Gastroesophageal sphincter (tissue), 4 donors: Measurements from ENCODE around the gene INTU. TPM values are rescaled to one million over a fixed set of nuclear protein-coding genes. Genes with fewer than 3 reads are reported as not detected.

Experiments
- ATAC-seq: fragments of 150-250 bp; one replicate; pipeline ENCODE4 v1.9.1; 2016; ENCODE audit warnings: mild to moderate bottlenecking, moderate library complexity
- H3K27ac ChIP-seq, 4 donors: fragments of 200-600 bp; sonication (generic) in 3 of 4; 1 replicate in 3 of 4; 2 replicates in 1 of 4; pipeline ENCODE4 v1.5.1; 2016 to 2019
- H3K27me3 ChIP-seq: fragments of 200-600 bp; sonication (generic); one replicate; pipeline ENCODE4 v1.5.1; 2019
- H3K36me3 ChIP-seq, 2 donors: fragments of 200-600 bp; sonication (generic); one replicate each; pipeline ENCODE4 v1.5.1; 2019; ENCODE audit warnings: control low read depth in 1 of 2
- H3K4me1 ChIP-seq, 3 donors: fragments of 200-600 bp; sonication (generic); 1 replicate in 2 of 3; 2 replicates in 1 of 3; pipeline ENCODE4 v1.5.1; 2016 to 2019; ENCODE audit warnings: control low read depth in 2 of 3
- H3K4me3 ChIP-seq, 2 donors: fragments of 200-600 bp; sonication (generic); one replicate each; pipeline ENCODE4 v1.5.1; 2019; ENCODE audit warnings: mild to moderate bottlenecking in 1 of 2, moderate library complexity in 1 of 2
- H3K9me3 ChIP-seq, 3 donors: fragments of 200-600 bp; sonication (generic); one replicate each; pipeline ENCODE4 v1.5.1; 2017 to 2019; ENCODE audit warnings: control low read depth in 2 of 3
- EP300 ChIP-seq: sonication (generic); formaldehyde crosslinking; IDR thresholded peaks from one replicate; pipeline ENCODE4 v1.6.1; 2017; ENCODE audit warnings: antibody characterized with exemption, mild to moderate bottlenecking
- POLR2A ChIP-seq, 2 donors: fragments of 450-650 bp; IDR thresholded peaks; one replicate each; pipeline ENCODE4 v1.6.1; 2017; ENCODE audit warnings: antibody characterized with exemption in 2 of 2, mild to moderate bottlenecking in 2 of 2, moderate library complexity in 1 of 2
- POLR2AphosphoS5 ChIP-seq: sonication (generic); formaldehyde crosslinking; IDR thresholded peaks from one replicate; pipeline ENCODE4 v1.6.1; 2017; ENCODE audit warnings: antibody characterized with exemption
- WGBS, 2 donors: methylation state at CpG; one replicate each; pipeline ENCODE4 v1.1.5; 2018; ENCODE audit warnings: low coverage in 1 of 2; 5-methylcytosine and 5-hydroxymethylcytosine counted together
- total RNA-seq, 4 donors: library from RNA; depleted of rRNA; stranded (reverse); fragments of >200 nt; gene quantifications; one replicate each; pipeline ENCODE4 v1.1.0, GENCODE V29; 2016
- TF ChIP-seq, protein P1 (sequence below), 4 experiments: fragments of 200-600 bp in 2 of 4; fragments of 450-650 bp in 2 of 4; sonication (generic) in 1 of 4; IDR thresholded peaks; one replicate each; pipeline ENCODE4 v1.5.1; 2017 to 2019; ENCODE audit warnings: antibody characterized with exemption in 4 of 4, mild to moderate bottlenecking in 2 of 4, moderate library complexity in 2 of 4

The INTU gene
- total RNA-seq, 4 donors from 2014 or later = 4.5 to 21.8 (median 14.3) TPM

DNA sequence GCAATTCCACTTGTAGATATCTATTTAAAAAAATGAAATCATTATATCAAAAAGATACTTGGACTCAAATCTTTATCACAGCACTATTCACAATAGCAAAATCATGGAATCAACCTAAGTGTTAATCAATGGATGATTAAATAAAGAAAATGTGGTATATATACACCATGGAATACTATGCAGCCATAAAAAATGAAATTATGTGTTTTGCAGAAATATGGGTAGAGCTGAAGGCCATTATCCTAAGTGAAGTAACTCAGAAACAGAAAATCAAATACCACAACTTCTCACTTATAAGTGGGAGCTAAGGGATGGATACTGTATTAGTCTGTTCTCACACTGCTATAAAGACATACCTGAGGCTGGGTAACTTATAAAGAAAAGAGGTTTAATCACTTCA is 14.3 kb upstream of the INTU start:
- H3K4me1 ChIP-seq = peaks cover 0 to 11% (median 0%) of the 10 kb centered on the region in 3 donors
- peaks cover 13% of the 10 kb centered on the region for H3K27me3 ChIP-seq
- no peak overlapping the region for H3K4me3 ChIP-seq
- no peaks in the 10 kb centered on the region for H3K36me3 ChIP-seq
- TF ChIP-seq POLR2A (IDR thresholded peaks at IDR 0.05) (no peak), POLR2AphosphoS5 (no peak), EP300 (no peak)
- TF ChIP-seq, protein P1, sequence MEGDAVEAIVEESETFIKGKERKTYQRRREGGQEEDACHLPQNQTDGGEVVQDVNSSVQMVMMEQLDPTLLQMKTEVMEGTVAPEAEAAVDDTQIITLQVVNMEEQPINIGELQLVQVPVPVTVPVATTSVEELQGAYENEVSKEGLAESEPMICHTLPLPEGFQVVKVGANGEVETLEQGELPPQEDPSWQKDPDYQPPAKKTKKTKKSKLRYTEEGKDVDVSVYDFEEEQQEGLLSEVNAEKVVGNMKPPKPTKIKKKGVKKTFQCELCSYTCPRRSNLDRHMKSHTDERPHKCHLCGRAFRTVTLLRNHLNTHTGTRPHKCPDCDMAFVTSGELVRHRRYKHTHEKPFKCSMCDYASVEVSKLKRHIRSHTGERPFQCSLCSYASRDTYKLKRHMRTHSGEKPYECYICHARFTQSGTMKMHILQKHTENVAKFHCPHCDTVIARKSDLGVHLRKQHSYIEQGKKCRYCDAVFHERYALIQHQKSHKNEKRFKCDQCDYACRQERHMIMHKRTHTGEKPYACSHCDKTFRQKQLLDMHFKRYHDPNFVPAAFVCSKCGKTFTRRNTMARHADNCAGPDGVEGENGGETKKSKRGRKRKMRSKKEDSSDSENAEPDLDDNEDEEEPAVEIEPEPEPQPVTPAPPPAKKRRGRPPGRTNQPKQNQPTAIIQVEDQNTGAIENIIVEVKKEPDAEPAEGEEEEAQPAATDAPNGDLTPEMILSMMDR (IDR thresholded peaks at IDR 0.05) = no peak
- ATAC-seq = no peak
- no peak overlapping the region for H3K27ac ChIP-seq
- H3K9me3 ChIP-seq = no peaks in the 10 kb centered on the region

DNA sequence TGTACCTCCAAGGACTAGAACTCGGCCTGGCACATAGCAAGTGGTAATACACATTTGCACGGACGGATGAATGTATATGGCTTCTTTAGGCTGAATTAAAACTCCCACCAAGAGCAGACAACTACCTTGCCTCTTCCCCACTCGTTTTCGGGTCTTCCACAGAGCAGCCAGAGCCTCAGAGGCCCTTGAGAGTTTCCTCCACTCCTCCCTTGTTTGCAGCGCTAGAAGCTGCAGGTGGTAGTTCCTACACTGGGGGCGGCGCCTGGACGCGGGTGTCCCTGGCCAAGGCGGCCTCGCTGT is 10.2 kb upstream of the INTU start:
- TF ChIP-seq POLR2AphosphoS5 (no peak), EP300 (no peak), POLR2A (IDR thresholded peaks at IDR 0.05) (no peak)
- TF ChIP-seq, protein P1 (IDR thresholded peaks at IDR 0.05) = no peak
- Histone ChIP-seq H3K4me3 (peak overlapping the region; percentile 64 to 65), H3K9me3 (no peaks in the 10 kb centered on the region), H3K4me1 (peaks cover 0 to 13% (median 0%) of the 10 kb centered on the region in 3 donors), H3K36me3 (no peaks in the 10 kb centered on the region), H3K27ac (peak overlapping the region in 2 of 4 donors; percentile 63 to 79), H3K27me3 (peaks cover 13% of the 10 kb centered on the region)
- WGBS, 2 donors = 38% methylated on average over 3 of the region's 12 CpGs; no CpG with 5 or more reads in 1 of the 2 donors
- ATAC-seq = no peak

DNA sequence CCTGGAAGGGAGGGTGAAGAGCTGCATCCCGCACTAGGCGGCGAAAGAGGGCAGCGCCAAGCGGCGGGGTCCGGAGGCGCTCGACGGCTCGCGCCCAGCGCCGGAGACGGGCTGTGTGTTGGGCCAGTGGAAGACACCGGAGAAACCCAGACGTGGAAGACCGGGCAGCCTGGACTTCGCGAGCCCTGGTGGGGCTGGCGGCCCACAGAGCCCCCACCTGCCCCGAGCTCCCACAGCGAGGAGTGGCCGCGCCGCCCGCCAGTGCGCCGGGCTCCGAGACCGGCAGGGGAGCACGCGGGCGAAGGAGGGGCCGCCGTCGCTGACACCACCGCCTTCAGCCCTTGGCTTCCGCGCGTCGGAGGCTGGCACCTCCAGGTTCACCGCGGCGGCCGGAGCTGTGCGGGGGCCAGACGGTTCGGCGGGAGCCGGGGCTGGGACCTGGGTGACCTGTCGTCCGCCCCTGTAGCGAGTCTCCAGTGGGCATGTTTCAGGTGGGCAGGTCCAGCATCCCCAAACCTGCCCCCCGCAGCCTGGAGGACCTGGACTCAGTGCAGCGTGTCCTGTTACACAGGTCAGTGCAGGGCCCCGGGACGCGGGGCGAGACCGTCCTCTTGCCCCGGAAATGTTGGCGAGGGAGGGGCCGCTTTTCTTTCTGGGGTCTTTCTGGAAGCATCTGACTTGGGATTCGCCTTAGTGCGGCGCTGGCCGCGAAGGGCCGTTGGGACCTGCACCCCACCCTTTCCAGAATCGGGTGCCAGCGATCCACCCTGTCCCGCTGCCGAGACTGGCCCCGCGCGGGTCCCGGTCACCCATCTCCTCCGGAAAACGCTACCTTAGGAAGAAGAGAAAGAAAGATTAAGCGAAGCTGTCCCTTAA is 9.6 kb upstream of the INTU start:
- ATAC-seq = peak; percentile 80
- TF ChIP-seq, protein P1 (IDR thresholded peaks at IDR 0.05) = peak in 2 of 4 experiments; percentile 43 to 44
- no peak for TF ChIP-seq EP300
- Histone ChIP-seq H3K36me3 (no peaks in the 10 kb centered on the region), H3K27me3 (peaks cover 13% of the 10 kb centered on the region), H3K27ac (peak overlapping the region; percentile 14 to 79 (median 44)), H3K4me1 (peaks cover 0 to 13% (median 0%) of the 10 kb centered on the region in 3 donors), H3K4me3 (peak overlapping the region; percentile 64 to 65), H3K9me3 (no peaks in the 10 kb centered on the region)
- 0% methylated on average over 1 to 10 of the region's 81 CpGs for WGBS, 2 donors

DNA sequence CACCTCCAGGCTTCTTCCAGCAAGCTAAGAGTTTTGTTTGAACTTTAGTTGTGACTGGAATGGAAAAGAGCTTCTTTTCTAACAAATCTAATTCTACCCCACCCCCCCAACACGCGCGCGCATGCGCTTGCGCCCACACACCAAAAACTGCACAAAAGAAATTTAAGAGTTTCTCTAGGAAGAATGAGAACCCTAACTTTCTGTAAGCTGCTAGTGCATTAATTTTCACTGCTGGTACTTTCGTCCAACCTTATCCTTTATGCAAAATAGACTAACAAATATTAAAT is 9.0 kb upstream of the INTU start:
- peak overlapping the region; percentile 64 to 65 for H3K4me3 ChIP-seq
- H3K9me3 ChIP-seq = no peaks in the 10 kb centered on the region
- ATAC-seq = no peak
- H3K4me1 ChIP-seq = peaks cover 0 to 13% (median 0%) of the 10 kb centered on the region in 3 donors
- no peaks in the 10 kb centered on the region for H3K36me3 ChIP-seq
- H3K27ac ChIP-seq = peak overlapping the region in 3 of 4 donors; percentile 14 to 79 (median 63)
- 8 to 16% methylated on average over 7 of the region's 7 CpGs for WGBS, 2 donors
- no peak for TF ChIP-seq POLR2AphosphoS5
- TF ChIP-seq, protein P1 (IDR thresholded peaks at IDR 0.05) = no peak
- TF ChIP-seq POLR2A (IDR thresholded peaks at IDR 0.05) = no peak
- no peak for TF ChIP-seq EP300
- H3K27me3 ChIP-seq = peaks cover 13% of the 10 kb centered on the region

DNA sequence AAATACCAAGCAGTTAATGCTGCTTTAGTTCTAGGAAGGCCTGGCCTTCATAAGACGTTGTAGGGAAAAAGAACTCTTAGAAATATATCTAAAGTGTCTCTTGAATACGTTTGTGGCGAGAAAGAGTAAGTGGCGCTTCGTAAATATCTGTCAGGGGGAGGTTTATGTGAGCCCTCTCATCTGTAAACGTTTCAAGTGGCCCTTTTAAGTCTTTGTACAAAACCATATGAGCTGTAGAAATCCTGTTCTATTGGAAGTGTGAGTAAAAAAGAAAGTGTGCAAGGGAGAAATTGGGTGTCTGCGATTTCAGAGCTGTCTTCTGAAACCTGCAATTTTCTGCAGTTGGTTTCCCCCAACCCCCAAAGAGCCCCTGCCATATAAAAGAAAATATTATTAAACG is 8.6 kb upstream of the INTU start:
- WGBS, 2 donors = 56 to 66% methylated on average over 7 to 8 of the region's 8 CpGs
- peaks cover 0 to 13% (median 0%) of the 10 kb centered on the region in 3 donors for H3K4me1 ChIP-seq
- H3K9me3 ChIP-seq = no peaks in the 10 kb centered on the region
- H3K27ac ChIP-seq = peak overlapping the region in 1 of 4 donors; percentile 79
- TF ChIP-seq POLR2A (IDR thresholded peaks at IDR 0.05) = no peak
- TF ChIP-seq EP300 = no peak
- H3K27me3 ChIP-seq = peaks cover 13% of the 10 kb centered on the region
- no peaks in the 10 kb centered on the region for H3K36me3 ChIP-seq
- ATAC-seq = no peak
- H3K4me3 ChIP-seq = peak overlapping the region in 1 of 2 donors; percentile 65
